Left ventricle myocardium inferior (tissue), 1 donor: ENCODE measurements around the gene WASHC2A. TPM values are rescaled to one million over a fixed set of nuclear protein-coding genes. Genes with fewer than 3 reads are reported as not detected.
"Not testable (repeated sequence)": the region's sequence is repeated elsewhere in the genome, so short reads cannot be mapped to it uniquely, and the experiment has no call there.

Source experiments
- DNase-seq: peaks from one replicate; pipeline ENCODE4 v3.0.0-alpha.2; 2020
- H3K27ac ChIP-seq: fragments of 200-600 bp; replicated peaks from 2 replicates; pipeline ENCODE4 v1.8.0; 2021
- H3K27me3 ChIP-seq: fragments of 200-600 bp; 2 replicates; pipeline ENCODE4 v1.8.0; 2021; ENCODE audit warnings: low read depth
- H3K36me3 ChIP-seq: fragments of 200-600 bp; 2 replicates; pipeline ENCODE4 v1.8.0; 2021
- H3K4me1 ChIP-seq: fragments of 200-600 bp; 2 replicates; pipeline ENCODE4 v1.8.0; 2021
- H3K4me3 ChIP-seq: fragments of 200-600 bp; 2 replicates; pipeline ENCODE4 v1.8.0; 2021; ENCODE audit warnings: mild to moderate bottlenecking, moderate library complexity
- H3K9me3 ChIP-seq: fragments of 200-600 bp; replicated peaks from 2 replicates; pipeline ENCODE4 v1.8.0; 2021
- CTCF ChIP-seq: fragments of 200-600 bp; IDR thresholded peaks from 2 replicates; pipeline ENCODE4 v1.8.0; 2021; ENCODE audit warnings: antibody characterized with exemption, mild to moderate bottlenecking, borderline replicate concordance
- intact Hi-C: fragments of 100-400 bp; cut with micrococcal nuclease; formaldehyde crosslinking; loops from one replicate; pipeline ENCODE4 v1.11.0; 2022
- total RNA-seq: library from RNA; stranded (reverse); fragmentation: NEBNext Ultra II Directional; extraction: Animal tissue kit (Norgen Biotek cat#: 25700); gene quantifications from one replicate; pipeline ENCODE4 v1.2.1, GENCODE V29; 2021
- donor health status: DM: no; HTN: yes; CAD: no; lungs with severe emphysema.

The WASHC2A gene
- total RNA-seq, 1 donor from 2014 or later: 45.4 TPM

- no peaks in the 10 kb centered on the region for H3K4me1 ChIP-seq
- H3K27me3 ChIP-seq: peaks cover 5% of the 10 kb centered on the region
- no peak overlapping the region for H3K27ac ChIP-seq
- H3K36me3 ChIP-seq: no peaks in the 10 kb centered on the region
- intact Hi-C loops: no loop called here
- DNase-seq: peak; percentile 15
- TF ChIP-seq CTCF: no peak
- peak overlapping the region; percentile 55 for H3K4me3 ChIP-seq
- H3K9me3 ChIP-seq: no peaks in the 10 kb centered on the region
Observed at GRCh38 chr10:50152792-50153272, 85.1 kb downstream of the WASHC2A start.

GRCh38 chr10:50157868-50158267 is 90.1 kb downstream of the WASHC2A start:
- H3K27ac ChIP-seq, H3K4me3 ChIP-seq, DNase-seq, intact Hi-C loops, H3K9me3 ChIP-seq, H3K4me1 ChIP-seq, H3K36me3 ChIP-seq: not testable (repeated sequence)
- peaks cover 11% of the 10 kb centered on the region for H3K27me3 ChIP-seq

GRCh38 chr10:50159856-50160255 is 92.1 kb downstream of the WASHC2A start:
- H3K27ac ChIP-seq, H3K36me3 ChIP-seq, H3K27me3 ChIP-seq, H3K4me1 ChIP-seq, H3K9me3 ChIP-seq, intact Hi-C loops, DNase-seq, H3K4me3 ChIP-seq: not testable (repeated sequence)

- intact Hi-C loops, H3K9me3 ChIP-seq, H3K36me3 ChIP-seq, H3K27me3 ChIP-seq, H3K4me1 ChIP-seq, H3K27ac ChIP-seq, H3K4me3 ChIP-seq, DNase-seq: not testable (repeated sequence)
Observed at GRCh38 chr10:50165038-50165437, 97.3 kb downstream of the WASHC2A start.

GRCh38 chr10:50167833-50168232 is 100.1 kb downstream of the WASHC2A start:
- H3K27me3 ChIP-seq, intact Hi-C loops, DNase-seq, H3K4me3 ChIP-seq, H3K27ac ChIP-seq, H3K4me1 ChIP-seq, H3K36me3 ChIP-seq, H3K9me3 ChIP-seq: not testable (repeated sequence)

- intact Hi-C loops, H3K4me1 ChIP-seq, H3K9me3 ChIP-seq, H3K27me3 ChIP-seq, H3K36me3 ChIP-seq, H3K4me3 ChIP-seq, DNase-seq, H3K27ac ChIP-seq: not testable (repeated sequence)
Observed at GRCh38 chr10:50169506-50169905, 101.8 kb downstream of the WASHC2A start.

GRCh38 chr10:50174788-50175525 is 107.2 kb downstream of the WASHC2A start:
- DNase-seq, H3K27ac ChIP-seq, H3K9me3 ChIP-seq, intact Hi-C loops, H3K4me3 ChIP-seq, H3K36me3 ChIP-seq, H3K27me3 ChIP-seq, H3K4me1 ChIP-seq: not testable (repeated sequence)

Other genes with a start within 250 kb of the WASHC2A start
- 25.1 TPM for gene PARG, start 125.9 kb upstream of the WASHC2A start, total RNA-seq
- gene TIMM23B, start 125.9 kb upstream of the WASHC2A start, total RNA-seq: 16.1 TPM
- gene AGAP6, start 79.5 kb upstream of the WASHC2A start, total RNA-seq: 4.7 TPM
- not detected for gene ASAH2, start 183.6 kb downstream of the WASHC2A start, total RNA-seq